ENCODE measurements around the gene MYZAP. TPM values are rescaled to one million over a fixed set of nuclear protein-coding genes. Genes with fewer than 3 reads are reported as not detected.

The MYZAP gene
- total RNA-seq, 1 donor from 2014 or later: not detected

- Mint-ChIP-seq H3K9me3 (no peaks in the 10 kb centered on the region), H3K36me3 (no peaks in the 10 kb centered on the region), H3K27me3 (ENCODE audit: insufficient read depth, low read depth) (peaks cover 2% of the 10 kb centered on the region), H3K27ac (no peak overlapping the region), H3K4me1 (no peaks in the 10 kb centered on the region), H3K4me3 (no peak overlapping the region)
- no peaks in the 10 kb centered on the region for H4K20me1 ChIP-seq (ENCODE audit: low read depth)
- H3K79me2 ChIP-seq (ENCODE audit: low read depth): no peaks in the 10 kb centered on the region
- no peak overlapping the region for H2AFZ ChIP-seq (replicated peaks)
- TF ChIP-seq EZH2phosphoT487 (IDR thresholded peaks at IDR 0.05) (no peak), CTCF (IDR thresholded peaks at IDR 0.05) (no peak), EZH2 (IDR thresholded peaks at IDR 0.05) (no peak)
- no peak overlapping the region for H3K4me3 ChIP-seq
- no peaks in the 10 kb centered on the region for H3F3A ChIP-seq (ENCODE audit: low read depth)
- H3K9me3 ChIP-seq (ENCODE audit: low read depth): no peaks in the 10 kb centered on the region
- no peak overlapping the region for H3K9ac ChIP-seq
- no peaks in the 10 kb centered on the region for H3K4me1 ChIP-seq
- H3K27ac ChIP-seq: no peak overlapping the region
- DNase-seq (ENCODE audit: low spot score): no peak
- H3K36me3 ChIP-seq: no peaks in the 10 kb centered on the region
- no peak overlapping the region for H3K4me2 ChIP-seq
- no peaks in the 10 kb centered on the region for H3K27me3 ChIP-seq
These were observed 8.5 kb downstream of the MYZAP start for GRCh38 chr15:57600197-57600596.

GRCh38 chr15:57604507-57604906, 12.8 kb downstream of the MYZAP start:
- Mint-ChIP-seq H3K36me3 (no peaks in the 10 kb centered on the region), H3K4me3 (no peak overlapping the region), H3K4me1 (no peaks in the 10 kb centered on the region), H3K27ac (no peak overlapping the region), H3K9me3 (peaks cover 2% of the 10 kb centered on the region), H3K27me3 (ENCODE audit: insufficient read depth, low read depth) (no peaks in the 10 kb centered on the region)
- no peak for DNase-seq (ENCODE audit: low spot score)
- H3F3A ChIP-seq (ENCODE audit: low read depth): no peaks in the 10 kb centered on the region
- H3K27ac ChIP-seq: no peak overlapping the region
- no peaks in the 10 kb centered on the region for H3K27me3 ChIP-seq
- no peaks in the 10 kb centered on the region for H3K36me3 ChIP-seq
- H3K4me3 ChIP-seq: no peak overlapping the region
- no peak overlapping the region for H3K4me2 ChIP-seq
- no peak overlapping the region for H3K9ac ChIP-seq
- H3K9me3 ChIP-seq (ENCODE audit: low read depth): no peaks in the 10 kb centered on the region
- no peaks in the 10 kb centered on the region for H3K4me1 ChIP-seq
- no peak overlapping the region for H2AFZ ChIP-seq (replicated peaks)
- no peak for TF ChIP-seq CTCF (IDR thresholded peaks at IDR 0.05)
- TF ChIP-seq EZH2 (IDR thresholded peaks at IDR 0.05): no peak
- TF ChIP-seq EZH2phosphoT487 (IDR thresholded peaks at IDR 0.05): no peak
- H3K79me2 ChIP-seq (ENCODE audit: low read depth): no peaks in the 10 kb centered on the region
- H4K20me1 ChIP-seq (ENCODE audit: low read depth): no peaks in the 10 kb centered on the region

GRCh38 chr15:57605491-57605890, 13.8 kb downstream of the MYZAP start:
- Histone ChIP-seq H3K36me3 (no peaks in the 10 kb centered on the region), H3K4me2 (no peak overlapping the region), H3K79me2 (ENCODE audit: low read depth) (no peaks in the 10 kb centered on the region), H4K20me1 (ENCODE audit: low read depth) (no peaks in the 10 kb centered on the region), H3K27me3 (no peaks in the 10 kb centered on the region), H3K4me1 (no peaks in the 10 kb centered on the region), H3K27ac (no peak overlapping the region), H3K9me3 (ENCODE audit: low read depth) (no peaks in the 10 kb centered on the region), H3K9ac (no peak overlapping the region), H3K4me3 (no peak overlapping the region), H3F3A (ENCODE audit: low read depth) (no peaks in the 10 kb centered on the region), H2AFZ (replicated peaks) (no peak overlapping the region)
- no peak for TF ChIP-seq EZH2 (IDR thresholded peaks at IDR 0.05)
- TF ChIP-seq EZH2phosphoT487 (IDR thresholded peaks at IDR 0.05): no peak
- no peak for TF ChIP-seq CTCF (IDR thresholded peaks at IDR 0.05)
- H3K27me3 Mint-ChIP-seq (ENCODE audit: insufficient read depth, low read depth): peaks cover 3% of the 10 kb centered on the region
- no peak overlapping the region for H3K4me3 Mint-ChIP-seq
- H3K9me3 Mint-ChIP-seq: peaks cover 2% of the 10 kb centered on the region
- DNase-seq (ENCODE audit: low spot score): no peak
- H3K36me3 Mint-ChIP-seq: no peaks in the 10 kb centered on the region
- H3K4me1 Mint-ChIP-seq: peaks cover 7% of the 10 kb centered on the region
- H3K27ac Mint-ChIP-seq: no peak overlapping the region

Data from neural progenitor cell (in vitro differentiated cells).